ENCODE measurements around the gene EID1.

Gene EID1

GRCh38 chr15:48914717-48915116 is 36.8 kb downstream of the EID1 start:
- DNase-seq, result no peak

GRCh38 chr15:48915861-48916260 is 37.9 kb downstream of the EID1 start:
- no peak for DNase-seq

GRCh38 chr15:48916721-48917120 is 38.8 kb downstream of the EID1 start:
- DNase-seq, result no peak

- DNase-seq, result no peak
Measured at GRCh38 chr15:48922046-48922445, 44.1 kb downstream of the EID1 start.

GRCh38 chr15:48924528-48925393 is 46.8 kb downstream of the EID1 start:
- no peak for DNase-seq

GRCh38 chr15:48925714-48926223 is 47.8 kb downstream of the EID1 start:
- no peak for DNase-seq

GRCh38 chr15:48928877-48929538 is 51.1 kb downstream of the EID1 start:
- no peak for DNase-seq

- no peak for DNase-seq
Measured at GRCh38 chr15:48929661-48930060, 51.7 kb downstream of the EID1 start.
